GM19193 (cell line): Measurements from ENCODE around the gene SMARCD1.

Experiments used
- POLR2A ChIP-seq: IDR thresholded peaks from 4 replicates; pipeline ENCODE4 v1.6.1; 2011; ENCODE audit not compliant: insufficient read depth, insufficient read length; ENCODE audit errors: extremely low read depth

The SMARCD1 gene

DNA sequence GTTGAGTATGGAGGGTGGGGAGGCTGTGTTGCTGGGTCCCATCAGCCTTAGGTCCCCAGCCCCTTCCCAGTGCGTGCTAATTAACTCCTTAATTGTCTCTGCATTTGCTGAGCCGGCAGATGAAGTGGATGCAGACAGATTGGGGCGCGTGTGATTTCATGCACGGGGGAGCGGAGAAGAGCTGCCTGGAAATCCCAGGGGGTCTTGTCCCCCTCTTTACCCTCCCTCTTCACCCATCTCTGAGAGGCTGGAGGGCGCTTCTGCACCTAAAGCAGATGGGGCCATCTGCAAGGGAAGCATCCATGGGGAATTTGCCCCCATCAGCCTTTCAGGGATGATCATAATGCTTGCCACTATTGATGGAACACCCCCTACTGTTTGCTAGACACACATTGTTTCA, 32.2 kb upstream of the SMARCD1 start:
- no peak for TF ChIP-seq POLR2A

DNA sequence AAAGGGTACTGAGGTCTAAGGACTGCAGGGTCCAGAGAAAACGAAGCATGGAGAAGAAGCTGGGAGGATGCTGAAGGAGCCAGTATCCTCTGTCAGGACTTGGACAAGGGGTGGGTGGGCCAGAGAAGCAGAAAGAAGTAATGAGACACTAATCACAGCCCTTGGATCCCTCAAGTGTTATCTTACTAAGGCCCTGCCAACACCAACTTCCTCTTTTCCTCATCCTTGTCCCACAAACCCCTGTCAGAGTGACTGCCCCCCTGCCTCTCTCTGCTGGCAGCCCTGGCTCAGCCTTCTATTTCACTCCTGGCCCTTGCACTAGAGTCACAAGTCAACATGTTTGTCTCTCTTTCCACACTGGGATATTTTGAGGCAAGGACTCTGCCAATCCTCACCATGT, 31.6 kb upstream of the SMARCD1 start:
- no peak for TF ChIP-seq POLR2A

DNA sequence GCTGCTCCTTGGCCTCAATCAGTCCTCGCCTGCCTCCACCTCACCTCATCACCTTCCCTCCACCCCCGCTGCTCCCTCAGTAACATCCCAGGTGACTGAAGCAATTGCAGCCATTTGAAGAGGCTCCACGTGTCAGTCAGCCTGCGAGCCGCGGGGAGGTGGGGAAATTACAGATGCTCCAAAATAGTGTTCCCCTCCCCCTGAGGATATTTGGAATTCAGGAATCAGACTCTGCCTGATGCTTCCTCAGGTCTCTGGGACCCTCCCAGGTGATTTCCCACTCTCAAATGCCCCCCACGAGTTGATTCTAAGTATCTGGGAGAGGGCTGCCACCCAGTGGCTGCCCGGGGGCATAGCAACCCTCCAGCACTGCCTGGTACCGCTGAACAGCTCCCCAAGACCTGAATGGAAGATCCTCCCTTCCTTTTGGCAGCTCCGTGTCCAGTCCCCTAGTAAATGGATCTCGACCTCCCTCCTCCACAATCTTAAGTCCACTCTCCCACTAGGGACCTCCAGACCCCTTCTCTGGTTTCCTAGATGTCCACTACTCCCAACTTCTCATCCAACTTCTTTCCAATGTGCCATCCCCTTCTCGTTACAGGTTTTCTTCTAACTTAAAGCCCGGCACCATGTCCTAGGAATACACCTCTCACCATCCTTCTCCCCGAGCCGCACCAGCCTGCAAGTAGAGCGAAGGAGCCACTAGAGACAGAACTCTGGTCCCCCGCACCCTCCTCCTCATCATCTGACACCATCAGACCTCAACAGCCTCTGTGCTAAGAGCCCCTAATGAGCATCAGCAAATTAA, 29.1 kb upstream of the SMARCD1 start:
- TF ChIP-seq POLR2A = no peak

DNA sequence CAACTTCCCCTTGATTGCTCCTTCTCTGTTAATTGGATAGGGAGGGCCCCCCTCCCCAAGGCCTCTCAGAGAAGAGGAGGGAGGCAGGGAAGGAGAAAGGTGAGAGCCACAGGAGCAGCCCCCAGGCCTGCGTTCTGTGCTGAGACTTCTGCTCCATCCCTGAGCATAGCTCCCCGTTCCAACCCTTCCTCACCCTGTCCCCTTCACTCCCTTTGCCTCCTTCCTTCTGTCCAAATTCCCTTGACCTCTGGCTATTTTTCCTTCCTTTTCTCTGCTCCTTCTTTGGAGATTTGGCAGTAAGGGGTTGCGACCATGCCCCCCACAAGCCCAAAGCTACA, 28.5 kb upstream of the SMARCD1 start:
- no peak for TF ChIP-seq POLR2A

DNA sequence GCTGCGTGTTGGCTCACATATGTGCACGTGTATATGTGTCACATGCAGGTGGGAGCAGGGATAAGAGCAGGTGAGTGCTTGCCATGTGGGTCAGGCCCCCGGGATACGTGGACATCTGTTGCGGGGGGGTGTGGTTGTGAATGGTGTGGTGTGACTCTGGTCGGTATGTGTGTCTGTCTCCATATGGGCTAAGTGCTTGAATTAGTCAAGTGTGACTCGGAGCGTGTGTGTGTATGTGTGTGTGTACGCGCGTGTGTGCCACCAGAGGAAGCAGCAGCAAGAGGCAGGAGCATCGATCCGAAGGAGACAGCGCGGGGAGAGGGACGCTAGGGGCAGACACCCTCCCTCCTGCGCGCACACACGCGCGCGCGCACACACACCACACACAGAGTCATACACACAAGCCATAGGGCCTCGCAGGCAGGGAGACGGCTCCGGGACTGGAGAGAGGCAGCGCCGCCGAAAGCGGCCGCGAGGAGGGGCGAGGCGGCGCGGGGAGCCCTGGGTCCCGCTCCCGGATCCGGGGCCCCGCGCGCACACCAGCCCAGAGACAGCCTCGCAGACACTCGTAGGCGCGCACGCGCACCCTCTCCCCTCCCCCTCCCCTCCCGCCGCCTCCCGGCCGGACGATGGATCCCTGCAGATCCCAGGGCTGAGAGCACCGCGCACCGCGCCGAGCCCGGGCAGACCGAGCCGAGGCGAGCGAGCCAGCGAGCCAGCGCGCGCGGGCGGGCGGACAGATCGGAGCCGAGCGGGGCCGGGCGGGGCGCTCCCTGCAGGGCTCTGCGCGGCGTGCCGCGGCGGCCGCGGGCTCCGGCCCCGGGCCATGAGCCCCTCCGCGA, 27.9 kb upstream of the SMARCD1 start, which contains the start of gene ASIC1:
Gene ASIC1, plus strand, starts transcription at position 597 of the 842 bp plus-strand sequence. CDS start 1,171 bp downstream, outside the sequence.
- TF ChIP-seq POLR2A = no peak

DNA sequence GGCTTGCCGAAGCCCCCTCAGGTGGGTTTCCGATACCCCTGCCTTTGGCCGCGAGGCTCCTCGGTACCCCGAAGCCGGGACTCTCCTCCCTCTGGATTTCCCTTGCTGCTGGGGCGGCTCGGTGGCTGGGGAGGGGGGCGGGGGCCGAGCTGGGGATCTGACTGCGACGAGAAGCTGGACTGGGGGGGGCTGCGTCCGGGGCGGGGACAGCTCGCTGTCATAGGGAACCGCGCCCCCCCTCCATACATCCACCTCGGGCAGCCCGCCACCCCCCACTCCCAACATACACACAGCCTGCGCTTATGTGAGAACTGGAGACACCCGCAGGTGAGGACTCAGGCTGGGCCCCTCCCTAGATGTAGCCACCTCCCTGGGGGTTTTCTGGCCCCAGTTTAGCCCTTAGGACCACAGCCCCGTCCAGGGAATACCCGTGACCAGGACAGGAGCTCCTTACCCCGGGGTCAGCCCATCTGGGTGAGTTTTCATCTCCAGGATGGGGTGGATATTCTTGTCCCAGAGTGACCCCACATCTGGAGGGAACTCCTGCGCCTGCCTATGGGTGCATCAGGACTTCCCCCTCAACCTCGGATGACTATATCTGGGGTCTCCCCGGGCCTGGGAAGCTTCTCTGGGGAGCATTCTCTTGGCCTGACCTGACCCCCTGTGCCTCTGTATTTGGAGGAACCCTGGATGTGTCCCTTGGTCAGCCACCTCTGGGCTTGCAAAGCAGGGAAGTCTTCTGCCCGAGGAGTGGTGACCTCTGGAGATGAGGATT, 27.1 kb upstream of the SMARCD1 start:
- TF ChIP-seq POLR2A = no peak

DNA sequence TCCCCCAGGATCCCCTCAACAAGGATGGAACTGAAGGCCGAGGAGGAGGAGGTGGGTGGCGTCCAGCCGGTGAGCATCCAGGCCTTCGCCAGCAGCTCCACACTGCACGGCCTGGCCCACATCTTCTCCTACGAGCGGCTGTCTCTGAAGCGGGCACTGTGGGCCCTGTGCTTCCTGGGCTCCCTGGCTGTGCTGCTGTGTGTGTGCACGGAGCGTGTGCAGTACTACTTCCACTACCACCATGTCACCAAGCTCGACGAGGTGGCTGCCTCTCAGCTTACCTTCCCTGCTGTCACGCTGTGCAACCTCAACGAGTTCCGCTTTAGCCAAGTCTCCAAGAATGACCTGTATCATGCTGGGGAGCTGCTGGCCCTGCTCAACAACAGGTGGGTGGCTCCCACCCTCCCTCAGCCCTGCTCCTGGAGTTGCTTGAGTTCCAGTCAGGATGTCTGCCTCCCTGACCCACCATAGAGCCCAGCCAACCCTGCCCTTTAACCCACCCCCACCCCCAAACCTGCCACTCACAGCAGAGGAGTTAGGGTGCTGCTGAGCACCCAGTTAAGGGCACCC, 26.3 kb upstream of the SMARCD1 start:
- TF ChIP-seq POLR2A = no peak

DNA sequence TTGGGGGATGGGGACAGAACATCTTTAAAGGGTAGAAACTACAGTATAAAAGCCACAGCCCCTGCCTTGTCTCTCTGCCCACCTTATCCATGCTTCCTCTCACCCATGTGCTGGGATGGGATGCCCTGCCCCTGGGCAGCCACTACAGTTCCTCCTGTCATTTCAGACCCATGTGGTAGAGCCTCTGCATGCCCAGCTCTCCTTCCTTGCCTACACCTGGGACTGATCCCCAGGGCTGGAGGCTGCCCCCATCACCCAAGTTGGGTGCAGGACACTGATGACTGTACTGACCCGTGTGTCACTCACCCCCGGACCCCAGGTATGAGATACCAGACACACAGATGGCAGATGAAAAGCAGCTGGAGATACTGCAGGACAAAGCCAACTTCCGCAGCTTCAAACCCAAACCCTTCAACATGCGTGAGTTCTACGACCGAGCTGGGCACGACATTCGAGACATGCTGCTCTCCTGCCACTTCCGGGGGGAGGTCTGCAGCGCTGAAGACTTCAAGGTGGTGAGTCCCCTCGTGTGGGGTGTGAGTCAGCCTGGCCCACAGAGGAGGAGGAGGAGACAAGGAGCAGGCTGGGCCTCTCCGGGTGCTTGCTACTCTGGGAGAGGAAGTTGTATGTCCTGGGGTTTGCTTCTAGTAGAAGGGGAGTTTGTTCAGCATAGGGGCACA, 25.6 kb upstream of the SMARCD1 start:
- no peak for TF ChIP-seq POLR2A

DNA sequence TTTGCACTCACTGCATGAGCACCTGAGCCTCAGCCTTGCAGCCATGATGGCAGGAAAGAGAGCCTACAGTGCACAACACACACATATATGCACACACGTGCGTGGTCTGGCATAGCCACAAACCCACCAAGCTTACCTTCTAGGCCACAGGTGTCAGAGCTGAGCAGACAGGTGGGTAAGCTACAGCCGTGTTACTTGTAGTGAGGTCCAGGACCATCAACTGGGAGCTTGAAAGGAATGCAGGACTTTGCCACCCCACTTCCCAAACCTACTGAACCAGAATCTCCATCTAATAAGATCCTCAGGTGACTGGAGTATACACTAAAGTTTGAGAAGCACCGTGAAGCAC, 25.0 kb upstream of the SMARCD1 start:
- no peak for TF ChIP-seq POLR2A

DNA sequence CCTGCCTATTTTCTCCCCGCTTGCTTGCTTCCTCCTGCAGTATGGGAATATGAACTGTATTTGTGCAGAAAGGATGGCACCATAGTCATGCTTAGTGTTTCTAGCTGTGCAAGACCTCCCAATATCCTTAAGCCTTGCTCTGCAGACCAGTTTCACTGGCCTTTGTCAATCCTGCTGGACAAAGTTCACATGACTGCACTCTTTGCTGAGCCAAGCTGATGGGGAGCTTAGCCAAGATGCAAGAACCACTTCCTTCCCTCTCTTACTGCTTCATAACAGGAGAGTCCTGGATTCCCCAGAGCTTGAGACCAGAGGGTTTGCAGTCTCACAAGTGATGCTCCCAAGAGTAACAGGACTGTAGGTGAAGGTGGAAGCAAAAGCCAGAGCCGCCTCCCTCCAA, 24.0 kb upstream of the SMARCD1 start:
- no peak for TF ChIP-seq POLR2A

DNA sequence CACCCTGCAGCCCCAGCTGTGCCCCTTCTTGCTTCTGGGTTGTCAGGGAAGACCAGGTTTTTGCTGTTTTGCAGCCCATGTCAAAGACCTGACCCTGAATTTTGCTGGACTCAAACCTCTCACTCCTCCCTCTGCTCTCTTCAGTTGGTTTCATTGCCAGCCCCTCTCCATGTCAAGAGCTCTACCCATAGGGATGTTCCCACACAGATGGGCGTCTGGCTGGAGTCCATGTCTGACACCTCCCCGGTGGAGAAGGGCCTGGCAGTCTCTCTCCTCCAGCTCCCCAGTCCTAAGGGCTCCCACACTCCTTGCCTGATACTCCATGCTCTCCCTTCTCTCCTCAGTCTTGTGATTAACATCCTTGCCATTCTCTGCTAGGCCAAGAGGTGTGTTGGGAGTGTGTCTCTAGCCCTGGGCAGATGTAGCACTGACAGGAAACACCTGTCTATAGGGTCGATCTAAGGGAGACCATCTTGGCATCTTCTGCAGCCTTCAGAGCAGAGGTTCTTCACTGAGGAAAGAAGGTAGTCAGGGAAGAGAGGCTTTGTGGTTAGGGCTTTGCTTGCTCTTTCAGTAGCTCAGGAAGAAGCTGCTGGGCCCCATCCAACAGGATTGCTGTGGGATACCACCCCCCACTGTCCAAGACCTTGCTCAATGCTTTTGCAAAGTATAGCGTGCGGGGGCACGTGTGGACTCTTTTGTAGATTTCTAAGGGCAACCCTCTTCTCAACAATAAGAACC, 23.0 kb upstream of the SMARCD1 start:
- TF ChIP-seq POLR2A = no peak

DNA sequence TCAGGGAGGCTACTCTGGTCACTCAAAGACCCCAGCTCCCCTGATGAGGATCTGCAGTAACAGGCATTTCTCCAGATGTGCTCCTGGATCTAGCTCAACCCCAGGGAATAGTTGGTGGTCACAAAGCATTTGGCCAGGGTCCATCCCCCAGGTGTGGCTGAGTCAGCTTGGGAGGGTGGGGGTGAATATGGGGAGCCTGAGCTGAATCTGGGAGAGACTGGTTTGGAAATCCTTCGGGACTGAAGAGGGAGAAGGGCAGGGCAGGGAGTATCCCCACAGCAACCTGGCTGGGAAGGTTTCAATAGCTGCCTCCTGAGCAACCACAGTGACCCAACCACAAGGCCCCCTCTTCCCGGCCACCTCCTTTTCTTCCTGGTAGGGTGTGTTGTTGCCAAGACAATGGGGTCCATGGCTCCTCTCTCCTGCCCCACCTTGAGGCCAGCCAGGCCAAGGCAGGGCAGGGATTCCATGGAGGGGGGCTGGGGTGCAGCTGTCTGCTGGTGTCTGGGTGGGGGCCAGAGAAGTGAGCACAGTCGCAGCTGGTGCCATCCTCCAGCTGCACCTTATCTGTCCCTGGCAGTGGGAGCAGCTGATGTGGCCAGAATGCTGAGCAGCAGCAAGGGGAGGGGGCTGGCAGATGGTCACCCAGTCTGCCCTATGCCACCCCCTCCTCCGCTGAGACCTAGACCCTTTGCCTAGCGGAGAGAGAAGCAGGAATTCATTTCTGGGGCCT, 22.2 kb upstream of the SMARCD1 start:
- no peak for TF ChIP-seq POLR2A

DNA sequence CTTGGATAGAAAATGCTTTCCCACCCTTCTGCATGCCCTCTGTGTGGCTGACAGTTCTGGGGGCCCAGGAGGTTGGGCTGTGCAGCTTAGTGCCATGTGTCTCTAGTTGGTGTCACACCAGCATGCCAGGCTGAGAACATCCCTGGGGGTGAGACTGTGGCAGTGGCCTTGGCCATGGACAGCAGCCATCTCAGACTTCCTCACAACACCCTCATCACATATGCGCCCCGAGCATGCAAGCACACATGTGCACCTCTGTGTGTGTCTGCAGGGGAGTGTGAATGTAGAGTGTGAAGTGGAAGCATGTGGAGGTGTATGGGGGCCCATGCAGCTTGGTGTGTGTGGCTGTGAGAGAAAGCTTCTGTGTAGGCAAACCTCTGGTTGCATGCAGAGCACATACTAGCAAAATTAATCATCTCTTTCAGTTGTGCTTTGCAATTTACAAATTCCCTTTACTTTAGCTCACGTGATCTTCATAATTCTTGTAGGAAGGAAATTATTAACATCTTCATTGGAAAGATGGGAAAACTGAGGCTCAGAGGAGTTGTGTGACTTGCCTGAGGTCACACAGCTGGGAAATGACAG, 19.3 kb upstream of the SMARCD1 start:
- TF ChIP-seq POLR2A = no peak
